K562 (cell line): ENCODE data around the gene PLXNA2. TPM values are rescaled to one million over a fixed set of nuclear protein-coding genes. Genes with fewer than 3 reads are reported as not detected.

Source experiments
- ATAC-seq: fragments of 200-7000 bp; cut with Tn5 transposase; 3 replicates; pipeline ENCODE4 v1.9.1; 2020; ENCODE audit warnings: moderate library complexity
- BruUV-seq: library from RNA; stranded (reverse); fragments of 400-500 nt; replicated peaks from 2 replicates; lab custom pipeline; 2021; lab: Mats Ljungman, UMichigan
- CTCF ChIA-PET: fragments of 300-600 bp; formaldehyde crosslinking; extraction: SDS; loops from one replicate; lab custom pipeline; 2021; ENCODE audit warnings: low intra/inter-chr PET ratio; lab: Yijun Ruan, JAX
- POLR2A ChIA-PET: fragments of 300-600, 350-650 bp; sonication (Branson Sonifier 250); formaldehyde crosslinking; extraction: SDS; loops from one replicate; lab custom pipeline; 2021; ENCODE audit warnings: antibody characterized with exemption, inconsistent platforms; lab: Yijun Ruan, JAX
- DNase-seq, 4 experiments: peaks; one replicate each; pipeline versions ENCODE4 v3.0.0 to v3.0.0-alpha.2; 2011 to 2018; ENCODE audit warnings: low spot score in 3 of 4, mixed read lengths in 3 of 4; ENCODE audit errors: extremely low read depth in 1 of 4
- FAIRE-seq: peaks from 2 replicates; lab custom pipeline; 2011; peaks lifted over from hg19 to GRCh38; lab: Jason Lieb, UNC
- H2AFZ ChIP-seq: 2 replicates; pipeline ENCODE4 v1.6.0; 2011; ENCODE audit warnings: low read depth, low read length, control low read depth, inconsistent platforms
- H3K27ac ChIP-seq: fragments of 200-600 bp; 3 replicates; pipeline ENCODE4 v1.8.0; 2011; ENCODE audit warnings: low read depth, mild to moderate bottlenecking, control low read depth, inconsistent platforms, low read length, moderate library complexity, mixed read lengths; ENCODE audit errors: extremely low read depth
- H3K27me3 ChIP-seq, 2 experiments: fragments of 300-600 bp in 1 of 2; 2 replicates in 1 of 2; 3 replicates in 1 of 2; pipeline versions ENCODE4 v1.6.0 to v1.8.0; 2011; ENCODE audit warnings: inconsistent platforms in 2 of 2, low read length in 2 of 2, mild to moderate bottlenecking in 1 of 2, mixed read lengths in 1 of 2, moderate library complexity in 1 of 2; ENCODE audit not compliant: control insufficient read depth in 2 of 2, insufficient read depth in 2 of 2
- H3K36me3 ChIP-seq: fragments of 300-600 bp; 3 replicates; pipeline ENCODE4 v1.8.0; 2011; ENCODE audit warnings: mild to moderate bottlenecking, low read length, inconsistent platforms; ENCODE audit not compliant: control insufficient read depth, insufficient read depth
- H3K4me1 ChIP-seq, 2 experiments: fragments of 200-600 bp in 1 of 2; replicated peaks in 1 of 2; 2 replicates in 1 of 2; 3 replicates in 1 of 2; pipeline versions ENCODE4 v1.5.1 to v1.8.0; 2011; ENCODE audit warnings: inconsistent platforms in 2 of 2, low read length in 2 of 2, mild to moderate bottlenecking in 1 of 2, mixed read lengths in 1 of 2, moderate library complexity in 1 of 2; ENCODE audit not compliant: control insufficient read depth in 2 of 2, insufficient read depth in 2 of 2
- H3K4me2 ChIP-seq: 2 replicates; pipeline ENCODE4 v1.6.1; 2011; ENCODE audit warnings: low read length, control low read depth, inconsistent platforms, mixed read lengths; ENCODE audit not compliant: insufficient read depth
- H3K4me3 ChIP-seq: fragments of 200-600 bp; sonication (generic), shearing (Covaris generic); 2 replicates; pipeline ENCODE4 v1.5.1; 2016; ENCODE audit warnings: control low read depth, inconsistent platforms
- H3K79me2 ChIP-seq: fragments of 200-600 bp; 3 replicates; pipeline ENCODE4 v1.8.0; 2011; ENCODE audit warnings: low read length, inconsistent platforms; ENCODE audit not compliant: control insufficient read depth, insufficient read depth
- H3K9ac ChIP-seq, 2 experiments: 2 replicates each; pipeline versions ENCODE4 v1.6.0 to v1.6.1; 2011; ENCODE audit warnings: low read depth in 2 of 2, low read length in 2 of 2, control low read depth in 1 of 2, inconsistent platforms in 1 of 2, mild to moderate bottlenecking in 1 of 2, mixed read lengths in 1 of 2; ENCODE audit not compliant: insufficient read depth in 1 of 2
- H3K9me1 ChIP-seq: one replicate; pipeline ENCODE4 v1.6.0; 2011; ENCODE audit warnings: inconsistent platforms, mild to moderate bottlenecking, low read length, moderate library complexity; ENCODE audit not compliant: control insufficient read depth, insufficient read depth
- H3K9me3 ChIP-seq: replicated peaks from 2 replicates; pipeline ENCODE4 v1.5.1; 2011; ENCODE audit warnings: low read depth, low read length, inconsistent platforms; ENCODE audit not compliant: control insufficient read depth, insufficient read depth
- H4K20me1 ChIP-seq: replicated peaks from 2 replicates; pipeline ENCODE4 v1.6.1; 2011; ENCODE audit warnings: low read length, inconsistent platforms, mixed read lengths; ENCODE audit not compliant: control insufficient read depth, insufficient read depth
- BACH1 ChIP-seq: fragments of 200-800 bp; sonication (Bioruptor generic); IDR thresholded peaks from 2 replicates; pipeline ENCODE4 v1.6.1; 2016; ENCODE audit warnings: missing genetic modification characterization, missing compliant biosample characterization
- CBFA2T3 ChIP-seq: fragments of 450-650 bp; IDR thresholded peaks from 2 replicates; pipeline ENCODE4 v1.6.1; 2017
- CC2D1A ChIP-seq: fragments of 450-650 bp; IDR thresholded peaks from 2 replicates; pipeline ENCODE4 v1.6.1; 2017; ENCODE audit warnings: mild to moderate bottlenecking
- CHAMP1 ChIP-seq: fragments of 450-650 bp; IDR thresholded peaks from 2 replicates; pipeline ENCODE4 v1.6.1; 2016; ENCODE audit warnings: mild to moderate bottlenecking
- EWSR1 ChIP-seq: fragments of 450-650 bp; IDR thresholded peaks from 2 replicates; pipeline ENCODE4 v1.6.1; 2018; ENCODE audit warnings: borderline replicate concordance, mild to moderate bottlenecking, low read depth, moderate library complexity; ENCODE audit not compliant: partially characterized antibody
- GATAD2B ChIP-seq: fragments of 450-650 bp; IDR thresholded peaks from 2 replicates; pipeline ENCODE4 v1.6.1; 2017; ENCODE audit warnings: mild to moderate bottlenecking, borderline replicate concordance
- HDAC2 ChIP-seq: fragments of 450-650 bp; IDR thresholded peaks from 2 replicates; pipeline ENCODE4 v1.6.1; 2016; ENCODE audit warnings: mild to moderate bottlenecking
- HDAC6 ChIP-seq: IDR thresholded peaks from 2 replicates; pipeline ENCODE4 v1.6.1; 2012; ENCODE audit warnings: low read depth, mild to moderate bottlenecking, control low read depth, inconsistent platforms, low read length, moderate library complexity
- MECOM ChIP-seq: fragments of 250-450 bp; sonication (Bioruptor Pico); IDR thresholded peaks from 2 replicates; pipeline ENCODE4 v1.8.0; 2022; ENCODE audit warnings: inconsistent platforms
- MTA2 ChIP-seq: fragments of 450-650 bp; IDR thresholded peaks from 2 replicates; pipeline ENCODE4 v1.6.1; 2016; ENCODE audit warnings: low read depth
- NCOA6 ChIP-seq: fragments of 450-650 bp; IDR thresholded peaks from 2 replicates; pipeline ENCODE4 v1.6.1; 2017; ENCODE audit warnings: mild to moderate bottlenecking
- POLR2G ChIP-seq: fragments of 200-400 bp; formaldehyde crosslinking; IDR thresholded peaks from 2 replicates; pipeline ENCODE4 v1.6.1; 2017; ENCODE audit warnings: low read depth, mild to moderate bottlenecking, antibody characterized with exemption, low read length, moderate library complexity
- TBP ChIP-seq: optimal IDR thresholded peaks from 2 replicates; pipeline ENCODE3; 2011; ENCODE audit warnings: low read depth, low read length, improper control_type of control experiment
- WGBS: fragments of 100-300 bp; shearing (Covaris generic); methylation state at CpG from one replicate; pipeline ENCODE4 v1.1.6; 2016; ENCODE audit warnings: low coverage, mixed read lengths; ENCODE audit not compliant: insufficient coverage; ENCODE audit errors: missing lambda C conversion rate; 5-methylcytosine and 5-hydroxymethylcytosine counted together
- in situ Hi-C: fragments of 300-500 bp; cut with MboI; formaldehyde crosslinking; loops from 4 replicates; pipeline ENCODE4 v1.15.0; 2018; ENCODE audit warnings: inconsistent platforms, mixed read lengths
- intact Hi-C: fragments of 100-400 bp; cut with micrococcal nuclease; formaldehyde crosslinking; loops from 2 replicates; pipeline ENCODE4 v1.14.2; 2022
- polyA plus RNA-seq, 8 experiments: library from polyadenylated mRNA; depleted of rRNA in 4 of 8; stranded (reverse) in 5 of 8; unstranded in 3 of 8; fragments of >200 nt; fragmentation: Nextera tagmentation in 2 of 8; fragmentation: Illumina TruSeq in 1 of 8; extraction: Ambion mirVana in 2 of 8; extraction: Trizol in 1 of 8; gene quantifications; 2 replicates each; pipeline versions ENCODE4 v1.2.1 to v1.2.3, GENCODE V29; 2011 to 2014; ENCODE audit warnings: inconsistent platforms in 1 of 8, missing spikeins in 1 of 8
- total RNA-seq, 7 experiments: library from RNA; depleted of rRNA in 6 of 7; stranded (reverse); fragments of >200 nt in 6 of 7; fragmentation: Illumina TruSeq in 2 of 7; extraction: Trizol in 2 of 7; gene quantifications; 2 replicates each; pipeline versions ENCODE4 v1.2.1 to v1.2.3, GENCODE V29; 2011 to 2021; ENCODE audit warnings: low replicate concordance in 1 of 7
- TF ChIP-seq, protein P1 (sequence below), 2 experiments: IDR thresholded peaks; 2 replicates each; pipeline ENCODE4 v1.6.1; 2012; ENCODE audit warnings: improper control_type of control experiment in 2 of 2, low read depth in 2 of 2, low read length in 2 of 2, borderline replicate concordance in 1 of 2

Gene PLXNA2
- total and polyA plus RNA-seq, 9 of the 15 experiments (the other 6 are each of a cell fraction or from before 2014, with no cell fraction given), result 0.01 to 1.3 (median 0.32) TPM

GRCh38 chr1:208066583-208066982 is 177.6 kb downstream of the PLXNA2 start:
- BruUV-seq, result no TSS peak
- TF ChIP-seq BACH1 (tag) (no peak), HDAC6 (no peak), POLR2G (no peak), CBFA2T3 (0 out of 2 replicates have a peak, but pooled peaks have one; percentile 3), TBP (no peak), NCOA6 (no peak), EWSR1 (no peak), MTA2 (no peak), HDAC2 (no peak), GATAD2B (no peak), MECOM (CRISPR knock-in tag) (peak; percentile 70; the same call in 1 of the 2 replicates), CHAMP1 (no peak), CC2D1A (no peak)
- TF ChIP-seq, protein P1, sequence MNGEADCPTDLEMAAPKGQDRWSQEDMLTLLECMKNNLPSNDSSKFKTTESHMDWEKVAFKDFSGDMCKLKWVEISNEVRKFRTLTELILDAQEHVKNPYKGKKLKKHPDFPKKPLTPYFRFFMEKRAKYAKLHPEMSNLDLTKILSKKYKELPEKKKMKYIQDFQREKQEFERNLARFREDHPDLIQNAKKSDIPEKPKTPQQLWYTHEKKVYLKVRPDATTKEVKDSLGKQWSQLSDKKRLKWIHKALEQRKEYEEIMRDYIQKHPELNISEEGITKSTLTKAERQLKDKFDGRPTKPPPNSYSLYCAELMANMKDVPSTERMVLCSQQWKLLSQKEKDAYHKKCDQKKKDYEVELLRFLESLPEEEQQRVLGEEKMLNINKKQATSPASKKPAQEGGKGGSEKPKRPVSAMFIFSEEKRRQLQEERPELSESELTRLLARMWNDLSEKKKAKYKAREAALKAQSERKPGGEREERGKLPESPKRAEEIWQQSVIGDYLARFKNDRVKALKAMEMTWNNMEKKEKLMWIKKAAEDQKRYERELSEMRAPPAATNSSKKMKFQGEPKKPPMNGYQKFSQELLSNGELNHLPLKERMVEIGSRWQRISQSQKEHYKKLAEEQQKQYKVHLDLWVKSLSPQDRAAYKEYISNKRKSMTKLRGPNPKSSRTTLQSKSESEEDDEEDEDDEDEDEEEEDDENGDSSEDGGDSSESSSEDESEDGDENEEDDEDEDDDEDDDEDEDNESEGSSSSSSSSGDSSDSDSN (IDR thresholded peaks at IDR 0.05; ENCODE audit: borderline replicate concordance in 1 of 2, low read depth in 2 of 2, low read length in 2 of 2), result no peak
- TF ChIP-seq, all 486 proteins: peak for 2
- FAIRE-seq (no peak), DNase-seq (no peak), ATAC-seq (no peak)
- Histone ChIP-seq H4K20me1 (peaks cover 4% of the 10 kb centered on the region; the same call in 1 of the 2 replicates), H3K27ac (no peak overlapping the region), H3K36me3 (no peaks in the 10 kb centered on the region), H3K27me3 (peaks cover 25 to 73% of the 10 kb centered on the region in 2 experiments), H3K9me1 (no peaks in the 10 kb centered on the region), H3K4me2 (no peak overlapping the region), H3K79me2 (no peaks in the 10 kb centered on the region), H3K9ac (no peak overlapping the region), H3K4me3 (no peak overlapping the region), H2AFZ (no peak overlapping the region), H3K4me1 (no peaks in the 10 kb centered on the region), H3K9me3 (no peaks in the 10 kb centered on the region)
- ChIA-PET CTCF (interaction anchor here (0.6 kb wide), 1 partner anchor 30 kb away, joined by 4 read pairs; no protein-coding TSS in a partner anchor), POLR2A (interaction anchor here (0.6 kb wide), 2 partner anchors 34 to 76 kb away, joined by 3 read pairs; no protein-coding TSS in a partner anchor)
- in situ Hi-C loops, result no loop called here
- 0% methylated on average over 1 of the region's 1 CpG for WGBS
- intact Hi-C loops, result no loop called here
